Renal pelvis (tissue), 4 donors: ENCODE results near the gene CAPZB. TPM values are rescaled to one million over a fixed set of nuclear protein-coding genes. Genes with fewer than 3 reads are reported as not detected.

Experiments used
- DNase-seq: peaks from one replicate; pipeline ENCODE4 v3.0.0-alpha.2; 2013
- polyA plus RNA-seq, 3 donors: library from polyadenylated mRNA; unstranded; fragments of 120-200 nt; gene quantifications; one replicate each; pipeline ENCODE4 v1.2.1, GENCODE V29; 2013; ENCODE audit not compliant: insufficient read length in 3 of 3

Gene CAPZB
- polyA plus RNA-seq, 3 donors = 225 to 275 (median 245) TPM

GRCh38 chr1:19373211-19374082 lies 111.9 kb downstream of the CAPZB start:
- no peak for DNase-seq

GRCh38 chr1:19372602-19373001 lies 112.7 kb downstream of the CAPZB start:
- no peak for DNase-seq

GRCh38 chr1:19372136-19372514 lies 113.2 kb downstream of the CAPZB start:
- DNase-seq = no peak

- no peak for DNase-seq
These were observed 113.9 kb downstream of the CAPZB start for GRCh38 chr1:19371226-19372135.

- DNase-seq = no peak
These were observed 114.7 kb downstream of the CAPZB start for GRCh38 chr1:19370453-19371170.

DNA sequence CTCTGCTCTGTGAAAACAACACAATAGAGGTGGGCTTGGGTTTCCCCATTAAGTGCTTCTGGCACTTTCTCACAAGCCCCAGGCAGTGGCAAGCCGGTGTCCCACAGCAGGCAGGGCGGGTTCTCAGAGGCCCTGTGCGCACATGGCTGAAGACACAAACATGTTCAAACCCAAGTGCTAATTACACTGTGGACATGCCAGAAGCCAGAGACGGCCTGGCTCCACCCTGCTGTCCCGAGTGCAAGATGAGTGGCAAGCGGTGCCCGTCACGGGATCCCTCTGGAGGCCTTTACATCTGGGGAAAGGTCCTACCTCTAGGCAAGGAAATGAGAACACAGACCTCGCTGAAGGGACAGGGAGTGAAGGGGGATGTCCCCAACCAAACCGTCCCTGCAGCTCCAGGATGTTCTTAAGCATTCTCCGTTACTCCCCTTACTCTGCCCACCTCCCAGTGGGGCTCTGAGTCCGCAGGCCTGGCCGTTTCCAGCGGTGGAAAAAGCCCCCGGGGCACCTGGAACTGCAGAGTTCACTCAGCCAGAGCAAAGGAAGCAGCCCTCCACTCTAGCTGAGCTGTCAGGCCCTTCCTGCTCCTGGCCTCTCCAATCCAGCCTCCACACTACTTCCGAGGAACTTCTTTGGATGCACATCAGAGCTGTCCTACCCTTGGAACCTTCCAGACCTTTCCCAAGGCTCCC lies 115.8 kb downstream of the CAPZB start:
- DNase-seq = no peak

DNA sequence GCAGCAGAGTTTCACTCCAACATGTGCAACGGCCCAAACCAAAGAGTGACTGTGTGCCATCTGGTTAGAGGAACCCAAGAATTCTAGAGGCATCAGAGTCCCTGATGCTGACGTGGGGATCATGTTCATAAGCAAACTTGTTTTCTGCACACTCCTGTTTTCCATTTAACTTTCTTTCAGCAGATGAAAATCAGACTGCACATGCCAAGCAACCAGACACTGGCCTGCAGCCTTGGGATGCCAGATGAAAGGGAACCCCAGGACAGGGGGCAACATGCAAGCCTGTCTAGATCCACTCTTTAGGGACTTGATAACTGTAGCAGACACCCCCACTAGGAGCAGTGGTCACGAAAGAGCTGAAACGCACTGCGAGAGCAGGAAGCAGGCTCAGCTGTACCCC lies 116.4 kb downstream of the CAPZB start:
- no peak for DNase-seq

DNA sequence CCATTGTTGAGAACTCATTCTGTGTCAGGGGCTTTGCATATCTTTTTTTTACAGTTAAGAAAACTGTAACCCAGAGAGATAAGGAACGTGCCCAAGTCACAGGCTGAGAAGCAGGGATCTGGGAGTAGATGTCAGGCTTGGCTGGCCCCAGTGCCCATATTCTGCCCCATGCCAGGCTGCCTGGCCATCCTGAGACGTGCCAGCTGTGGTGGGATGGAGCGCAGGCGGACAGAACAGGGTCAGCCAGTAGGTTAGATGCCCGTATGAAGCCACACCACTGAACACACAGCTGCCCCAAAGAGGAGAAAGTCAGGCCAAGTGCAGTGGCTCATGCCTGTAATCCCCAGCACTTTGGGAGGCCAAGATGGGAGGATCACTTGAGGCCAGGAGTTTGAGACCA lies 117.3 kb downstream of the CAPZB start:
- DNase-seq = no peak

- DNase-seq = no peak
These were observed 117.7 kb downstream of the CAPZB start for GRCh38 chr1:19367584-19368041.

GRCh38 chr1:19366599-19367536 lies 118.5 kb downstream of the CAPZB start:
- no peak for DNase-seq

DNA sequence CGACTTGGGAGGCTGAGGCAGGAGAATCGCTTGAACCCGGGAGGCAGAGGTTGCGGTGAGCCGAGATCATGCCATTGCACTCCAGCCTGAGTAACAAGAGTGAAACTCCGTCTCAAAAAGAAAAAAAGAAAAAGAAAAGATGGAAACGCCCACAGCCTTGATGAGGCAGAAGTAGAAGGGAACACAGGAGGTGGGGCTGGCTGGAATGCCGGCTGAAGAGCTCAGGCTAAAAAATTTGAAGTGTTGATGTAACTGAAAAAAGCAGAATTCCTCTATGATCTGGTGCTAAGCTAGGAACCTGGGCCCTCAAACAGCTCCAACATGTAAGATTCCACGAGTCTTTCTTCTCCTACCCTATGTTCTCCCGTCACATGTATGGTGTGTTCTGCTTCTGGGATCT lies 119.6 kb downstream of the CAPZB start:
- no peak for DNase-seq

DNA sequence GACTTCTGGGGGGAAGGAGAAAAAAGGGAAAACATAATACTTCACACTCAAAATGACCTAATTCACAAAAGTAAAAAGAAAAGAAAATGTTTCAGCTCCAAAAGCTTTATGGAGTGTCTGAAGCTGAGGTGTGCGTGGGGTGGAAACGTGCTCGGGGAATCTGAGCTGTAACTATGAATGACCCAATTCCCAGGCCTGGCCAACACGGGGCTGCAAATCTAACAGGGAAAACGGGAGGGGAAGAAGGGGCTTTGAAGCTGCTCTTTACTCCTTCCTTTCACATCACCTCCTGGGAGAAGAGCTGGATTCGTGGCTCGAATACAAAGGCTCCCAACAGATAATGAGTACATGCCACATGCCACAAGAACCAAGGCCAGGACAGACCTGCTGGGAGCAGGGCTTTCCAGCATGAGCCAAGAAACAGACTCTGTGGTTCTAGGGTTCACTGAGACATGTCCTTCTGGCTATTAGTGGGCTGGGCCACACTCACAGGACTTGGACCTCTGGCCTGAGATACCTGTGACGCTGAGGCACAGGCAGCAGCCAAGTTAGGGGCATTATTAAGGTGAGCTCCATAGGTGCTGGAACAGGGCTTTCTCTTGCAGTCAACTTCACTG lies 121.7 kb downstream of the CAPZB start:
- no peak for DNase-seq

DNA sequence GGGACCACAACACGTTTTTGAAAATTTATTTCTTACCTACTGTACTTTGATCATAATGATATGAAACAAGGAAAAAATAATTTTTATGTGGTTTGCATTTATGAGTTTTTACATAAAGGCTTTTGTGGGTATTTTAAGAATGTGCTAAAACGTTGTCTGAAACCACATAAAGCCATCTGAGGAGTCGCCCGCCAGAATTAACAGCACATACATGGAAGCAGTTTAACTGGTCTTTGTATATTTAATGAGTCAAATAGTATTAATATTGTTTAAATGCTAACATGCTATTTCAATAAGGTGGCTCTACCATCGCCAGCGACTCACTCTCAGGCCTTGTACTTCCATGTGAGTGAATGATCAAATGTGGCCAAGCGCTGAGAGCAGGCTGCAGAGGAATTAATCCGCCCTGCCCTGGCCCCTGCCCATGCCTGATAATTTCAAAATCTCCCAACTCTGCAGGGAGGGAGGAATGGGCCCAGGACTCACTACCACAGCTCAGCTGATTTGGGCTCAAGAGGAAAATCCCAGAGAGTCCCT lies 123.7 kb downstream of the CAPZB start:
- no peak for DNase-seq

DNA sequence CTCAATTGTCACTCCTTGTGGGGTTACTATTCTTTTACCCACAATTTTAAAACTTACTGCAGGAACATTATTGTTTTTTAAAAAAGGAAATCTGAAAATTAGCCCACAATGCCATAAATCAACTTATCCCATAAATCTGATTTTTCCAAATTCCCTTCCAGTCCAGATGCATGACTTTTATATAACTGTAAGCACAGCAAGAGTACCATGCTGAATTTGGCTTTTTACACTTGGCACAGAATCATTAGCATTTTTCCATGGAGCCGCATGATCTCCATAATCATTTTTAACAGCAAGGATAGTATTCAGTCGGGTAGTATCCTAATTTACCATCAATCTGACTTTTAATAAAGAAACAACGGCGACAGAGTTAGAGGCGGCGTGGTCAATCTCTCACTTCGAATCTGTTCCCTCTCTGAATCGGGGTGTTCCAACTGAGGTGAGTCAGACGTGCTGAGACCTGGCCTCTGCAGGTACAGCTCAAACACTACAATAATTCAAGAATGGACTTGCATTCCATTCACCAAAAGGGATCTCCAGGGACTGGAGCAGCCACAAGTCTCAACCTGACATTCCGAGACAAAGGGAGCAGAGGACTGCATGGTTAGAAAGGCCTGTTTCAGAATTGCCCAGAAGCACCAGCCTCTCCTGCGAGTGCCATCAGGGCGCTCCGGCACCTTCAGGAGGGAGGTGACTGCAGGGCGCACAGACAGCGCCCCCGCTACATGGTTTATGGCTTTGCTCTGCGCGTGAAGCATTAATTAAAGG lies 124.3 kb downstream of the CAPZB start:
- no peak for DNase-seq

DNA sequence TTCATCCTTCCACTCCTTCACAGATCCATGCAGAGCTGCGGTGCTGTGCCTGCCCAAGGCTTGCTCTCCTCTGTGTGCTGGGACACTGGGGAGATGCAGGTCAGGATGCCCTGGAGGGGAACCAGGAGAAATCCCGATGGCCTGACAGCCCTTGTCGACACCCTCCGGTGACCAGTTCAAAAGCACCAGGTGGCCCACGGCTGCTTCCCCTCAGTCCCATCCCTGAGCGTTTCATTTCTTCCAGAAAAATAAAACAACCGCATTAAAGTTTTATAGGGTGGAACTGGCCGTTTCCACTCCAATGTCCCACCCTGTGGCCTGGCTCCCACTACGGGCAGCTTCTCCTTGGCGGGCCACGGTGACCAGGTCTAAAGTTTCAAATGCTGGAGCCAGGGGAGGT lies 124.9 kb downstream of the CAPZB start:
- no peak for DNase-seq

DNA sequence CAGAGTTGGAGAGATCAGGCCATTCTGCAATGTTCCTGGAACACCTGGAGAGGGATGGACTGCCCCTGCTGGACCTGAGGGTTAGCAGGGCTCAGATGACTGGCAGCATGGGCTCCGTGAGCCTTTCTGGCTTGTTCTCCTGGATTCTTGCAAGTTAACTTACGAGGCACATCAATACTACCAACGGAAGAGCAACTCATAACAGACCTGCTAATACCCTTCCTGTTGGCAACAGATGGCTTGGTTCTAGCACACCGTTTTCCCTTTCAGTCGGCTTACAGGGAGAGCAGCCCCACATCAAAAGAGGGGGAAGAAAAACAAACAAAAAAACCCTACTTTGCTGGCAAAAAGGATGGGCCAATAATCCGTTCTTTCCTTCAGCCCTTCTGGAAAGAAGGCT lies 125.3 kb downstream of the CAPZB start:
- DNase-seq = no peak

DNA sequence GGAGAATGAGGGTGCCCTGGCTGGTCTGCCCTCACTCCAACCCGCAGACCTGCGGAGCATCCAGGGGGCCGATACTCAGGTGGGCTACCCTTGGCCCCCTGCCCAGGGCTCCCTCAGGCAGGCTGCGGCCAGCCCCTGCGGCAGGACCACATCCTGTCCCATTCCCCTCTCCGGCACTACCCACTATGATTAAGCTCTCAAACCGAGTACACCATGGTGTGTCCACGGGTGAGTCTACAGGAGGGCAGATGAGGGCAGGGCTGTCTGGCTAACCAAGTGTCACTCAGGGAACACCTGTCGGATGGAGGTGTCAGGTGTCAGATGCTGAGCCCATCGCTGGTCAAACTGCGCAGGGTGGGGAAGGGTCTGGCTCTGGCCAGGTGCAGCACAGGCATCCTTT lies 126.0 kb downstream of the CAPZB start:
- no peak for DNase-seq

- DNase-seq = no peak
These were observed 126.6 kb downstream of the CAPZB start for GRCh38 chr1:19358710-19359109.
